Astrocyte of the cerebellum (primary cell): Measurements from ENCODE around the gene MESD.

Source experiments
- DNase-seq: peaks from one replicate; pipeline ENCODE4 v3.0.0-alpha.2; 2011; ENCODE audit warnings: low read depth
- H3K4me3 ChIP-seq: 2 replicates; pipeline ENCODE4 v1.5.1; 2011; ENCODE audit warnings: mild to moderate bottlenecking, low read depth, low read length, moderate library complexity
- in situ Hi-C: cut with HindIII; loops from 2 replicates; pipeline ENCODE4 v1.10.0; 2017; ENCODE audit warnings: low sequenced_read_pairs
- TF ChIP-seq, protein P1 (sequence below): IDR thresholded peaks from 2 replicates; pipeline ENCODE4 v1.5.1; 2012; ENCODE audit warnings: low read length, low read depth, moderate library complexity, mild to moderate bottlenecking; ENCODE audit errors: missing control alignments

Gene MESD

DNA sequence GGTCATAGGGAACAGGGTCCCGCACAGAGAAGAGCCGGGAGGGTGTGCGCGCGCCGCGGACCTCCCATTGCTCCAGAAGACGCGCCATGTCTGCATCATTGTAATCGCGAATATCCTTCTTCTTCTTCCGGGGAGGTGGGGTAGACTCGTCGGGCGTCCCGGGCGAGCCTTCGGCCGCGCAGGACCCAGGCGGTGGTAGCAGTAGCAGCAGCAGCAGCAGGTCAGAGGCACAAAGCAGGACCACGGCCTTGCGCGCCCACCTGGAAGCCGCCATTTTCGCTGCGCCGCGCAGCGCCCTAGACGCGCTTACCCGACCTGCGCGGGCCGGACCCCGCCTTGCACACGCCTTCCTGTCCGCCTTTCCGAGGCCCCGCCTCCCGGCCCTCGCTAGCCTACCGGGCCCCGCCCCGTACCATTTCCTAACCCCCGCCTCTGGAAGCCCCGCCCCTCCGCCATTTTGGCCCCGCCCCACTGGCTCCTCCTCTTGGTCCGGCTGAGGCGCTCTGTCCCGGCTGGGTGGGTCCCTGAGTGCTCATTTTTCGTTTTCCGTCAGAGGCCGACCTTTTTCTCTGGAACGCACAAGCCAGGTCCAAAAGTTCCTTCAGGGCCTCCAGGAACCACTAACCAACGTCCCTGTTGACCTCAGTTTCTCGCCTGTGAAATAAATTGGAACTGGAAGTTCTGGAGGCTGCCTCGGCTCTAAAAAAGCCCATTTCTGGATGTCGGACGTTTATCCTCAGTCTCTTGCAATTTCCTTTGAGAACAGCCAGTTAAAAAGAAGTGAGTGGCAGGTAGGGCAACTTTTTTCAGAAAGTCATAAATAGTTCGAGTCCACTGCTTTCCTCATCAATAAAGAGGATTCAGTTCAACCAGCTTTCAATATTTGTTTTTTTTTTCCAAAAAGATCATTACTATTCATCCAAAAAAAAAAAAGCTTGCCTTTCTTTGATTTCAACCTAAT lies at the start of gene MESD:
Gene MESD (minus strand): TSS at position 302 of the 961 bp plus-strand sequence. CDS start 28 bp downstream, at position 274.
- DNase-seq = peak; percentile 84
- TF ChIP-seq, protein P1, sequence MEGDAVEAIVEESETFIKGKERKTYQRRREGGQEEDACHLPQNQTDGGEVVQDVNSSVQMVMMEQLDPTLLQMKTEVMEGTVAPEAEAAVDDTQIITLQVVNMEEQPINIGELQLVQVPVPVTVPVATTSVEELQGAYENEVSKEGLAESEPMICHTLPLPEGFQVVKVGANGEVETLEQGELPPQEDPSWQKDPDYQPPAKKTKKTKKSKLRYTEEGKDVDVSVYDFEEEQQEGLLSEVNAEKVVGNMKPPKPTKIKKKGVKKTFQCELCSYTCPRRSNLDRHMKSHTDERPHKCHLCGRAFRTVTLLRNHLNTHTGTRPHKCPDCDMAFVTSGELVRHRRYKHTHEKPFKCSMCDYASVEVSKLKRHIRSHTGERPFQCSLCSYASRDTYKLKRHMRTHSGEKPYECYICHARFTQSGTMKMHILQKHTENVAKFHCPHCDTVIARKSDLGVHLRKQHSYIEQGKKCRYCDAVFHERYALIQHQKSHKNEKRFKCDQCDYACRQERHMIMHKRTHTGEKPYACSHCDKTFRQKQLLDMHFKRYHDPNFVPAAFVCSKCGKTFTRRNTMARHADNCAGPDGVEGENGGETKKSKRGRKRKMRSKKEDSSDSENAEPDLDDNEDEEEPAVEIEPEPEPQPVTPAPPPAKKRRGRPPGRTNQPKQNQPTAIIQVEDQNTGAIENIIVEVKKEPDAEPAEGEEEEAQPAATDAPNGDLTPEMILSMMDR = no peak
- H3K4me3 ChIP-seq = peak within 1 kb of the TSS; percentile 91
- in situ Hi-C loops = no loop called here

- TF ChIP-seq, protein P1 = no peak
- no peak for DNase-seq
- in situ Hi-C loops = no loop called here
- H3K4me3 ChIP-seq = no peak overlapping the region
These were observed 49.5 kb upstream of the MESD start for GRCh38 chr15:81038975-81039607.

- TF ChIP-seq, protein P1 = no peak
- in situ Hi-C loops = no loop called here
- DNase-seq = no peak
- no peak overlapping the region for H3K4me3 ChIP-seq
These were observed 48.5 kb upstream of the MESD start for GRCh38 chr15:81037952-81038743.

GRCh38 chr15:81033508-81033907 lies 43.9 kb upstream of the MESD start:
- H3K4me3 ChIP-seq = no peak overlapping the region
- in situ Hi-C loops = no loop called here
- TF ChIP-seq, protein P1 = no peak
- DNase-seq = no peak

GRCh38 chr15:81032818-81033217 lies 43.2 kb upstream of the MESD start:
- TF ChIP-seq, protein P1 = no peak
- no peak overlapping the region for H3K4me3 ChIP-seq
- no peak for DNase-seq
- in situ Hi-C loops = no loop called here

DNA sequence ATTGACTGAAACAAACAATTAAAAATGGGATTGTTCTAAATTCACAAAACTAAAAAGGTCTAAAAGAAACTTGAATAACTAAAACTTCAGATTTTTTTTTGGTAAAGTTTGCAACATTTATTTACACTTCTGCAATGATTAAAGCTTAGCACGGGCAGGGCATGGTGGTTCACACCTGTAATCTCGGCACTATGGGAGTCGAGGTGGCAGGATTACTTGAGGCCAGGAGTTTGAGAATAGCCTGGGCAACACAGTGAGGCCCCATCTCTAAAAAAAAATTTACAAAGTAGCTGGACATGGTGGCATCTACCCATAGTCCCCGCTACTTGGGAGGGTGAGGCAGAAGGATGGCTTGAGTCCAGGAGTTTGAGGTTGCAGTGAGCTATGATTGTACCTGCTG lies 42.7 kb upstream of the MESD start:
- DNase-seq = no peak
- in situ Hi-C loops = no loop called here
- TF ChIP-seq, protein P1 = no peak
- no peak overlapping the region for H3K4me3 ChIP-seq
